HCT116 (cell line): Measurements from ENCODE around the gene ZHX3.

Source experiments
- ATF3 ChIP-seq: IDR thresholded peaks from 2 replicates; pipeline ENCODE4 v1.6.1; 2012
- EZH2phosphoT487 ChIP-seq: fragments of 200-600 bp; IDR thresholded peaks from 2 replicates; pipeline ENCODE4 v1.6.1; 2018; ENCODE audit warnings: antibody characterized with exemption, borderline replicate concordance
- POLR2A ChIP-seq: IDR thresholded peaks from 2 replicates; pipeline ENCODE4 v1.7.0; 2011; ENCODE audit warnings: borderline replicate concordance; ENCODE audit not compliant: insufficient read depth, insufficient read length; ENCODE audit errors: extremely low read depth
- SRF ChIP-seq: IDR thresholded peaks from 2 replicates; pipeline ENCODE4 v1.6.1; 2012; ENCODE audit warnings: low read depth
- TF ChIP-seq, protein P1 (sequence below): IDR thresholded peaks from 2 replicates; pipeline ENCODE4 v1.6.1; 2012
- TF ChIP-seq, protein P2 (sequence below), 3 experiments: fragments of 200-600 bp in 1 of 3; sonication (generic) in 1 of 3; IDR thresholded peaks in 2 of 3; conservative IDR thresholded peaks in 1 of 3; 2 replicates each; pipeline ENCODE4 v1.5.1; 2012 to 2017; ENCODE audit warnings: low read depth in 2 of 3, low read length in 2 of 3, antibody characterized with exemption in 1 of 3, borderline replicate concordance in 1 of 3, control low read depth in 1 of 3, mild to moderate bottlenecking in 1 of 3, mixed read lengths in 1 of 3, mixed run types in 1 of 3, moderate library complexity in 1 of 3; ENCODE audit not compliant: insufficient read depth in 1 of 3

DNA sequence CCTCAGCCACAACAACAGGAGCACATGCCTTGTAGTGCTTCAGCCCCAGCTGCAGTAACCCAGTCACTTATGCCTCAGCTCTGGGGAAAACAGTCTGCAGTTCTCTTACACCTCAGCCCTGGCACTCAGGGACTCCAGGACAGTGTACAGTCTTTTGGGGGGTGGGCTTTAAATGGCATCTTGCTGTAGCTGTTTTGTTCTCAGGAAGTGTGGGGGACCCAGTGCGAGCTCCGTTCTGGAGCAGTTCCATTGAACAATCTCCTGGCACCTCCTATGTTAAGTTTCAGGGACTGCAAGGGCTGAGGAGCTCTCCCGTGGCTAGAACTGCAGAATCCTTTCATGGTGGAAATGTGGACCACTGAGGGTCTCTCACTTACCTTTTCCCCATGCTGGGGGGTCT is 125.0 kb downstream of the ZHX3 start:
- TF ChIP-seq ATF3, result no peak
- TF ChIP-seq, protein P1, sequence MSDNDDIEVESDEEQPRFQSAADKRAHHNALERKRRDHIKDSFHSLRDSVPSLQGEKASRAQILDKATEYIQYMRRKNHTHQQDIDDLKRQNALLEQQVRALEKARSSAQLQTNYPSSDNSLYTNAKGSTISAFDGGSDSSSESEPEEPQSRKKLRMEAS, result no peak
- TF ChIP-seq SRF, result no peak
- no peak for TF ChIP-seq POLR2A
- no peak for TF ChIP-seq EZH2phosphoT487
- TF ChIP-seq, protein P2, sequence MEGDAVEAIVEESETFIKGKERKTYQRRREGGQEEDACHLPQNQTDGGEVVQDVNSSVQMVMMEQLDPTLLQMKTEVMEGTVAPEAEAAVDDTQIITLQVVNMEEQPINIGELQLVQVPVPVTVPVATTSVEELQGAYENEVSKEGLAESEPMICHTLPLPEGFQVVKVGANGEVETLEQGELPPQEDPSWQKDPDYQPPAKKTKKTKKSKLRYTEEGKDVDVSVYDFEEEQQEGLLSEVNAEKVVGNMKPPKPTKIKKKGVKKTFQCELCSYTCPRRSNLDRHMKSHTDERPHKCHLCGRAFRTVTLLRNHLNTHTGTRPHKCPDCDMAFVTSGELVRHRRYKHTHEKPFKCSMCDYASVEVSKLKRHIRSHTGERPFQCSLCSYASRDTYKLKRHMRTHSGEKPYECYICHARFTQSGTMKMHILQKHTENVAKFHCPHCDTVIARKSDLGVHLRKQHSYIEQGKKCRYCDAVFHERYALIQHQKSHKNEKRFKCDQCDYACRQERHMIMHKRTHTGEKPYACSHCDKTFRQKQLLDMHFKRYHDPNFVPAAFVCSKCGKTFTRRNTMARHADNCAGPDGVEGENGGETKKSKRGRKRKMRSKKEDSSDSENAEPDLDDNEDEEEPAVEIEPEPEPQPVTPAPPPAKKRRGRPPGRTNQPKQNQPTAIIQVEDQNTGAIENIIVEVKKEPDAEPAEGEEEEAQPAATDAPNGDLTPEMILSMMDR (IDR thresholded peaks at IDR 0.05 in 2 of 3, conservative IDR thresholded peaks at IDR 0.05 in 1 of 3; ENCODE audit: borderline replicate concordance in 1 of 3, insufficient read depth in 1 of 3, low read depth in 2 of 3, low read length in 2 of 3), result no peak
